Gastroesophageal sphincter (tissue), 3 donors: ENCODE results near the gene PLEKHG1.

Experiments
- CTCF ChIP-seq, 4 experiments: fragments of 200-600 bp in 2 of 4; fragments of 450-650 bp in 2 of 4; sonication (generic) in 1 of 4; IDR thresholded peaks; one replicate each; pipeline ENCODE4 v1.5.1; 2017 to 2019; ENCODE audit warnings: antibody characterized with exemption in 4 of 4, mild to moderate bottlenecking in 2 of 4, moderate library complexity in 2 of 4
- EP300 ChIP-seq: sonication (generic); formaldehyde crosslinking; IDR thresholded peaks from one replicate; pipeline ENCODE4 v1.6.1; 2017; ENCODE audit warnings: antibody characterized with exemption, mild to moderate bottlenecking
- POLR2A ChIP-seq, 2 donors: fragments of 450-650 bp; IDR thresholded peaks; one replicate each; pipeline ENCODE4 v1.6.1; 2017; ENCODE audit warnings: antibody characterized with exemption in 2 of 2, mild to moderate bottlenecking in 2 of 2, moderate library complexity in 1 of 2
- POLR2AphosphoS5 ChIP-seq: sonication (generic); formaldehyde crosslinking; IDR thresholded peaks from one replicate; pipeline ENCODE4 v1.6.1; 2017; ENCODE audit warnings: antibody characterized with exemption

DNA sequence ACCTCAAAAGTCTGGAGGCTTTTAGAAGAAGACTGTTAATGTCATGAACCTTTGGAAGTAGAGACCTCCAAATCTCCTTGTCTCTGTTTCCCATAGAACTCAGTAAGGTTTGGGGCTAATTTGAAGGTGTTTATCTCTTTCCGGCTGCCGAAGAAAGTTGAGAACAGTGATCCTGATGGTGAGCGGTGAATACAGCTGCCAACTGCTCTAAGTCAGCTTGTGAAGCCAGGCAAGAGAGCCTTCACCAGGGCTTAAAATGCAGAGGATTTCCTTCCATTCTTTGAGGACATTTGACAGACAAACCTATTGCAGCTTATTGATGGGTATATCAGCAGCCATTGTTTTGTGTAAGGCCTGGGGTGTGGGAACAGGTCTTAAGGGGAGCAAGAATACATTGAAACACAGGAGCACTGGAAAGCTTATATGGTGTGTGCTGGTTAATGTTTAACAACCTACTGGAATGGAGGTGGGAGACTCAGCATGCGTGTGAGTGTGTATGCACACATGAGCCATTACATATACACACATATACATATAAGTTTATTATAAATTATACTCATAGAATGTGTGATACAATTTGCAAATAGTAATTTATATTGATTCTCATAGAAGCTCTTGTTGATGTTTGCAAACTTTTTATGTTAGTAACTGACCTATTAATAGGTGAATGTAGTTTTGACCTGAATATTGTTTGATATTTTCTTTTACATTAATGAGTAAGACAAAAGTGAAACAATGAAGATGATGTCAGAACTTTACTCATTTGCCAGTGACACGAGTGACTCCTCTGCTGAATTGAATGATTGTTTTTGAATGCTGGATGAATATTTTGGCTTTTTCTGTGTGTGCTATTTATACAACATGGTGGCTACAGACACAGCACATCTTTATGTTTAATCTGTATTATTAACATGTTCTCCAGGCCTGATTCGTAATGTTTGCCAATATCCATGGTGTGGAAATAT is 18.1 kb downstream of the PLEKHG1 start:
- TF ChIP-seq POLR2AphosphoS5: no peak
- TF ChIP-seq CTCF (IDR thresholded peaks at IDR 0.05): no peak
- no peak for TF ChIP-seq POLR2A (IDR thresholded peaks at IDR 0.05)
- no peak for TF ChIP-seq EP300
